Activated effector memory CD4-positive, alpha-beta T cell treated with anti-CD3 and anti-CD28 coated beads, Interleukin-2, amount 50 U/mL, for 16 hours (primary cell): Measurements from ENCODE around the gene CAMTA1.
A peak's percentile ranks its signal among the peaks of the same experiment; 100 is the strongest.

Experiments used
- DNase-seq: peaks from one replicate; pipeline ENCODE4 v3.0.0-alpha.2; 2020

Gene CAMTA1

GRCh38 chr1:7333094-7333493, 547.8 kb downstream of the CAMTA1 start:
- no peak for DNase-seq

DNA sequence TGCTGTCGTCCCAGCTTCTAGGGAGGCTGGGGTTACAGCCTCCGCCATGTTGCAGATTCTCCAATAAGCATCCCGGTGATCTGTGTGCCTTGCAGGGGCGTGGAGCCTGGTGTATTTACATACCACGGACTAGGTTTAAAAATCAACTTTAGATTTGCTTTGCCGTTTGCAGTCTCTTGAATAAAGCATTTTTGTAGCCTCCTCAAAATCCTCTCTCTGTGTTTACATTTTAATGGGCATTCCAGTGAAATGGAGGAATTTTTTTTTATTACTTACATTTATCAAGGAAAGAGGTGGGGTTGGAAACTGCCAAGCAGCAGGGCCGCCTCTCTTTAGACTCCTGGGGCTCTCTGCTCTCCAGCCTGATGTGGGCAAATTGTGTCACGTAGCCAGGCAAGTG, 548.4 kb downstream of the CAMTA1 start:
- DNase-seq, result no peak

DNA sequence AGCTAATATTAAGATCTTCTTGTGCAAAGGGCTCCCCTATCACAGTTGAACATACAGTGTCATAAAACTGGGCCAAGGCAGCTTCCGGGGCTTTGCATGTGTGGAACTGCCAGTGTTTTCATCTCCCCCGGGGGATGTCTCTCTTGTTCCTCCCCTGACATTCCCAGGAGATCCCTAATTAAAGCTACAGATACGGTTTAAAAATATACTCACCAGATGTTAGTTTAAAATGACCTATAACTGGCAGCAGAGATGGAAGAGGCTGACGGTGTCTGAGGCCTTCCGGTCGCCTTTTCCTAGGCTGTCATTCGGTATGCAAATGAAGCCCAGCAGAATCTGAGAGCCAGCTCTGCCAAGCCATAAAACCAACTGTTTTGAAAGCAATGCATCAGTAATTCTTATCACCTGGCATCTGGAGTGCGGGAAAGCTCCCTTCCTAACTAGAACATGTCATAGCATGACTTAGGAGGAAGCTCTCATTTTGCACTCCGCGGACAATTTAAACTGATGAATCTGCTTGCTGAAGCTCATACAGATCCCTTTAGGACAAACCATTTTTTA, 549.3 kb downstream of the CAMTA1 start:
- no peak for DNase-seq

- no peak for DNase-seq
Measured at GRCh38 chr1:7335224-7335879, 550.1 kb downstream of the CAMTA1 start.

- DNase-seq, result no peak
Measured at GRCh38 chr1:7338439-7338838, 553.2 kb downstream of the CAMTA1 start.

GRCh38 chr1:7339014-7339413, 553.8 kb downstream of the CAMTA1 start:
- no peak for DNase-seq

DNA sequence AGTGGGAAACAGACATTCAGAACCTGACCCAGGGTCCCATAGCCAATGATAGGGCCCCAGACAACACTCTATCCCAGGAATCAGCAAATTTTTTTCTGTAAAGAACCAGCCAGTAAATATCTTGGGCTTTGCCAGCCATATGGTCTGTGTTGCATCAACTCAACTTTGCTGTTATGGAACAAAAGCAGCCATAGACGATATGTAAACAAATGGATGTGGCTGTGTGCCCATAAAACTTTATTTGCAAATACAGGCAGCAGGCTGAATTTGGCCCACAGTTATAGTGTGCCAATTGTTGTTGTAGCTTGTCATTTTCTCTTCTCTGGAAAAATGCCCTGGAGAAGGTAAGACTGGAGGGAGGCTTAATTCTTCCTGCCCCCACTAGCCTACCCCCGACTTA, 554.7 kb downstream of the CAMTA1 start:
- no peak for DNase-seq

DNA sequence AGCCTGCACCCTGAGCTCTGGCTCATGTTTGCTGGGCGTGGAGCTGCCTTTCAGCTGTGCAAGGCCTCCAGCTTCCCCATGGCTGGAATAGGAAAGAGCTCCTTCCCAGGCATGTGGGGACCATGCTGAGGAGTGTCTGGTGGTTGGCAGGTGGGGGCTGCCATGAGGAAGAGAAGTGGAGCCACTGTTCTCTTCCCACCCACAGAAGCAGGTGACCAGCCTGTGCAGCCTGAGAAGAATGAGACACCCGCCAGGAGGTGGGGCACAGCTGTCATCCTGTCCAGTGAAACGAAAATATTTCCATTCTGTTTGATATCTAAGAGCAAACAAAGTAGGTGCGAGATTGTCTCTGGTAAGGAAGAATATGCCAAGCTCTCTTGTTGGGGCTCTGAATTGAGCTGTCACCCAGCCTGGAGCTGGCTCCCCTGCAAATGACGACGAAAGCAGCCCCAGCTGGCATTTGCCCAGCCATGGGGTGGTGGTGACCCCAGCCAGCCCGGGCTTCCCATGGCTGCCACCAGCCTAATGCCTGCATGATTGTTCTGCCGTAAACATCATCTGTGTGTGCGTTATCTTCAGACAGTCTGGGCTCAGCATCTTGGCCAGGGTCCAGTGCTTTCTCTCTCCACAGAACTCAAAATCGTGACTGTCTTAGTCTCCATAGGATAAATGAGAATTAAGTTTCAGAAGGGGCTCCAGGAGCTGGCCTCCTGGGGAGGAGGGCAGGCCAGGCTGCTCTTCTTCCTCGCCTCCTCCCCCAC, 556.1 kb downstream of the CAMTA1 start:
- DNase-seq, result no peak

DNA sequence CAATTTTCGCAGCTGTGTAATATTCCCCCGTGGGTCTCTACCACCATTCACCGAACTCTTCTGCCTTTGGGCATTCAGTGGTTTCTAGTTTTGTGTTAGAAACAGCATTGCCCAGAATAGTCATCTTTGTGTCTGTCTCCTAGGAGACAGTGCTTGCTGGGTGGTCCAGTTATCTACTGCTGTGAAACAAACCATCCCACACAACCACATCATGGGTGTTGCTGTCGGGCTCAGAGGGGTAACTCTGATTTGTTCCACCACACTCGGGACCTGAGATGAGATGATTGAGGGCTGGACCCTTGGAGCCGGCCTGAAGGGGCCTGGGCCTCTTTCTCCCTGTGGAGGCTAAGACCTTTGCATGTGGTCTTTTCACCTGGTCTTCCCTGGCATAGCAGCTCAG, 558.6 kb downstream of the CAMTA1 start:
- DNase-seq, result peak; percentile 31

DNA sequence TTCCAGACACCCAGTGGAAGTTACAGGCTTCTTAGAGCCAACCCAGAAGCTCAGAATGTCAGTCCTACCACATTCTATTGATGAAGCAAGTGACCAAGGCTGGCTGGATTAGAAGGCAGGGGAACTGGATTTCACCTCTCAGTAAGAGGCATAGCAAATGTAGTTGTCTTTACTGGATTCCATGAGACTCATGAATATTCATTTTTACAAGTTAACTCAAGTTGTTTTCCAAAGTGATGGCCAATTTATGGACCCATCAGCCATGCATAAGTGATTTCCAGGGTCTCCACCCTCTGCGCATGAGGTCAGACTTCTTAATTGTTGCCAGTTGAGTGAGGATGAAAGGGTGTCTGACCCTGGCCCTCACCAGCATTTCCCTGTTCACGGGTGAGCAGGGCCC, 559.0 kb downstream of the CAMTA1 start:
- no peak for DNase-seq

- peak; percentile 6 for DNase-seq
Measured at GRCh38 chr1:7345516-7345915, 560.3 kb downstream of the CAMTA1 start.

- no peak for DNase-seq
Measured at GRCh38 chr1:7346070-7346596, 560.9 kb downstream of the CAMTA1 start.

GRCh38 chr1:7346600-7347570, 561.6 kb downstream of the CAMTA1 start:
- DNase-seq, result peak; percentile 43

- DNase-seq, result no peak
Measured at GRCh38 chr1:7348073-7348472, 562.8 kb downstream of the CAMTA1 start.

GRCh38 chr1:7348580-7348979, 563.3 kb downstream of the CAMTA1 start:
- no peak for DNase-seq

GRCh38 chr1:7350804-7351203, 565.5 kb downstream of the CAMTA1 start:
- DNase-seq, result no peak

- DNase-seq, result no peak
Measured at GRCh38 chr1:7351649-7352048, 566.4 kb downstream of the CAMTA1 start.

DNA sequence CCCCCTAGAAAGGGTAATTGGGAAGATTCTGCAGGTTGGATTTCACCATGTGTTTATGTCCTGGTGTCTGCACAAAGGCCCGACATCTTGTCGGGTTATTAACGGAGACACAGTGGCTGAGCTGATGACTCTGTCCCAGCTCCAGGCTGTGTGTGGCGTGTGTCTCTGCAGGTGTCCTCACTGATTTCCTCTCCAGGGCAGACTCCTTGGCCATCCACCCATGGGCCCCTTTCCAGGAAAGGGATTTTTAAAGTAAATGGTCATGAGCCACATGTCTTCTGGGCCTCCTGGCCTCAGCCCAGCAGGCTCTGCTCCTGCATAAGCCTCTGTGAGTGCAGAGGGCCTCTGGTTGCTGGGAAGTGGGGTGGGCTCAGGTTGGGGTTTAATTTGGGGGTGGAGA, 567.1 kb downstream of the CAMTA1 start:
- DNase-seq, result no peak

DNA sequence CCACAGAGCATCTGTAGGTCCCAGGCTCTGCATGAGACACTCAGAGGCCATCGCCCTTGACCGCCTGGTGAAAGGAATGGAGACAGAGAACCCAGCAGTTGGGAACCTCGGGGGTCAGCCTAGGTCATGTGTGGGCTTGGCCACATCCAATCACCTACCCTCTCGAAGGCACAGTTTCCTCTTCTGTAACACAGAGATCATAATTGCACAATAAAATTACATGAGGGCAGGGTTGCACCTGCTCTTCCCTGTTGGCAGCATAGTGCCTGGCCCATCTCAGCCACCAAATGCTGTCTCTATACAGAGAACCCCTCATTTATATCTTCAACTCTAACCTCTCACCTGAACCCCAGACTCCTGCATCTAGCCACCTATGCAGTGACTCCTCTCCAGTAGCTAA, 567.7 kb downstream of the CAMTA1 start:
- DNase-seq, result no peak

- DNase-seq, result no peak
Measured at GRCh38 chr1:7355646-7356045, 570.4 kb downstream of the CAMTA1 start.

DNA sequence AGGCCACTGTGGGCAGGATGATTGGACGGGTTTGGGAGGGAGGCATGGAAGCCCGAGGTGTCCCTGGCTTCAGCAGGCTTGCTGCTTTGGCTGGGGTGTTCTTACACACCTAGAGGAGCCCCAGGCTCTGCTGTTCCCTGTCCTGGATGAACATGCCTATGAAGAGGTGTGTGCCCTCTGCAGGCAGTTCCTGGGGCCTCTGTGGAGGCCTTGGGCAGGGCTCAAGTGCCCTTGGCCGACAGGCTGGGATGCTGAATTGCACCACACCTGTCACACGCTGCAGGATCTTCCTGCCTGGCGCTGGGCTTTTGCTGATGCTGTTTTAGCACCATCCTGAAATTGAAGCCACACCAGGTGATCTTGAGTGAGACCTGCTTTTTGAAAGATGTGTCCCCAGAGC, 570.8 kb downstream of the CAMTA1 start:
- DNase-seq, result no peak

DNA sequence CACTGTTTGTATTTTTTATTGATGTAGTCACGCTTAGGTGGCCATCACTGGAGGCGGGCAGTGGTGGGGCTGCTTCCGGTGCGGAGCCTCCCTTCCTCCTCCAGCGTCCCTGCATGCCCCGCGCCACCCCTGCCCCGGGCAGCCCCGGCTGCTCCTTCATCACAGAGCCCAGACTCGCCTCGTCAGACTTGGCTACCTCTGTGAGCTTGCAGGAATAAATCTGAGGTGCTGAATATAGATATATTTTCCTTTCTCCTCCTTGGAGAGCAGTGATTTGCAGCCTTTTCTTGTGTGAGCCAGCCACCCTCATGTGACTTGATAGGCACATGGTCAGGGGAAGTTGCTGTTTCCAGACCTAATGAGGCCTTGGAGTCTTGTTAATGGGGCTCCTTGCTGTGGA, 573.2 kb downstream of the CAMTA1 start:
- no peak for DNase-seq

GRCh38 chr1:7360526-7360925, 575.3 kb downstream of the CAMTA1 start:
- DNase-seq, result no peak
